GM23338 (cell line): ENCODE measurements around the gene CDKN2A.

Experiments
- CREB1 ChIP-seq: fragments of 250-450 bp; sonication (Bioruptor Pico); IDR thresholded peaks from 2 replicates; pipeline ENCODE4 v1.5.0; 2020; ENCODE audit warnings: low read depth, mild to moderate bottlenecking, moderate library complexity
- CTCF ChIP-seq, 2 experiments: fragments of 200-600 bp in 1 of 2; sonication (generic) in 1 of 2; conservative IDR thresholded peaks; 2 replicates each; pipeline versions ENCODE4 v1.5.1 to v1.6.1; 2016 to 2017; ENCODE audit warnings: antibody characterized with exemption in 2 of 2, low read depth in 2 of 2, mild to moderate bottlenecking in 2 of 2, moderate library complexity in 1 of 2
- NANOG ChIP-seq: IDR thresholded peaks from 2 replicates; pipeline ENCODE4 v1.6.1; 2016; ENCODE audit warnings: antibody characterized with exemption, borderline replicate concordance
- POLR2AphosphoS5 ChIP-seq: IDR thresholded peaks from 2 replicates; pipeline ENCODE4 v1.6.1; 2016; ENCODE audit warnings: antibody characterized with exemption, low read depth

- TF ChIP-seq CTCF (conservative IDR thresholded peaks at IDR 0.05; ENCODE audit: low read depth in 2 of 2) (no peak), POLR2AphosphoS5 (no peak), NANOG (no peak), CREB1 (CRISPR knock-in tag) (no peak)
Measured at GRCh38 chr9:22008384-22008716, 14.2 kb upstream of the CDKN2A start.
